SK-N-SH (cell line): ENCODE data around the gene ANO3. TPM values are rescaled to one million over a fixed set of nuclear protein-coding genes. Genes with fewer than 3 reads are reported as not detected.

Source experiments
- CTCF ChIA-PET: fragments of 300-600, 350-600 bp; formaldehyde crosslinking; extraction: SDS; loops from one replicate; lab custom pipeline; 2021; lab: Yijun Ruan, JAX
- POLR2A ChIA-PET: fragments of 350-600 bp; sonication (Branson Sonifier 250); formaldehyde crosslinking; extraction: SDS; loops from one replicate; lab custom pipeline; 2020; ENCODE audit warnings: antibody characterized with exemption, inconsistent platforms; lab: Yijun Ruan, JAX
- DNase-seq: peaks from one replicate; pipeline ENCODE4 v3.0.0; 2012
- H2AFZ ChIP-seq: fragments of 200-600 bp; sonication (generic); 2 replicates; pipeline ENCODE4 v1.8.1; 2016; ENCODE audit warnings: antibody characterized with exemption, mild to moderate bottlenecking, low read depth
- H3F3A ChIP-seq: fragments of 200-600 bp; sonication (generic); replicated peaks from 2 replicates; pipeline ENCODE3; 2016; ENCODE audit warnings: antibody characterized with exemption, mild to moderate bottlenecking; ENCODE audit not compliant: insufficient read depth
- H3K27ac ChIP-seq, 2 experiments: fragments of 200-500 bp in 1 of 2; fragments of 200-600 bp in 1 of 2; sonication (Bioruptor generic) in 1 of 2; sonication (generic), shearing (Covaris generic) in 1 of 2; 2 replicates each; pipeline versions ENCODE4 v1.5.1 to v1.6.1; 2014 to 2016; ENCODE audit warnings: low read depth in 2 of 2, inconsistent platforms in 1 of 2, low read length in 1 of 2, mild to moderate bottlenecking in 1 of 2, mixed read lengths in 1 of 2
- H3K27me3 ChIP-seq: fragments of 200-600 bp; sonication (generic), shearing (Covaris generic); 2 replicates; pipeline ENCODE4 v1.6.1; 2016; ENCODE audit warnings: mixed run types; ENCODE audit not compliant: insufficient read depth
- H3K36me3 ChIP-seq, 2 experiments: fragments of 200-500 bp in 1 of 2; fragments of 200-600 bp in 1 of 2; sonication (Bioruptor generic) in 1 of 2; sonication (generic) in 1 of 2; replicated peaks in 1 of 2; 2 replicates each; pipeline versions ENCODE3 to v1.5.1; 2014 to 2016; ENCODE audit warnings: low read length in 1 of 2, mild to moderate bottlenecking in 1 of 2; ENCODE audit not compliant: insufficient read depth in 2 of 2, control insufficient read depth in 1 of 2
- H3K4me1 ChIP-seq, 2 experiments: fragments of 200-500 bp in 1 of 2; fragments of 200-600 bp in 1 of 2; sonication (Bioruptor generic) in 1 of 2; sonication (generic), shearing (Covaris generic) in 1 of 2; 2 replicates each; pipeline versions ENCODE4 v1.5.1 to v1.6.1; 2014 to 2016; ENCODE audit warnings: low read depth in 1 of 2, low read length in 1 of 2, mixed run types in 1 of 2; ENCODE audit not compliant: insufficient read depth in 2 of 2, control insufficient read depth in 1 of 2
- H3K4me2 ChIP-seq: fragments of 200-600 bp; sonication (generic), shearing (Covaris generic); 2 replicates; pipeline ENCODE4 v1.6.1; 2017; ENCODE audit warnings: mixed run types
- H3K4me3 ChIP-seq, 2 experiments: fragments of 200-500 bp in 1 of 2; fragments of 200-600 bp in 1 of 2; sonication (Bioruptor generic) in 1 of 2; sonication (generic), shearing (Covaris generic) in 1 of 2; 2 replicates each; pipeline versions ENCODE4 v1.5.1 to v1.8.1; 2014 to 2016; ENCODE audit warnings: low read depth in 2 of 2, inconsistent platforms in 1 of 2, low read length in 1 of 2, mild to moderate bottlenecking in 1 of 2, mixed read lengths in 1 of 2, moderate library complexity in 1 of 2
- H3K79me2 ChIP-seq: fragments of 200-600 bp; sonication (generic); 2 replicates; pipeline ENCODE4 v1.8.1; 2017; ENCODE audit warnings: mild to moderate bottlenecking; ENCODE audit not compliant: insufficient read depth
- H3K9ac ChIP-seq: fragments of 200-600 bp; sonication (generic); 2 replicates; pipeline ENCODE4 v1.6.1; 2017; ENCODE audit warnings: mixed run types
- H3K9me2 ChIP-seq: fragments of 200-600 bp; sonication (generic); 2 replicates; pipeline ENCODE4 v1.6.1; 2017; ENCODE audit warnings: mixed run types
- H3K9me3 ChIP-seq: fragments of 200-600 bp; sonication (generic); 2 replicates; pipeline ENCODE4 v1.6.1; 2017; ENCODE audit warnings: mixed run types, mild to moderate bottlenecking, moderate library complexity
- H4K20me1 ChIP-seq: fragments of 200-600 bp; sonication (generic); 2 replicates; pipeline ENCODE4 v1.6.1; 2017; ENCODE audit warnings: mild to moderate bottlenecking, mixed run types; ENCODE audit not compliant: insufficient read depth
- CHD2 ChIP-seq: fragments of 150-350 bp; IDR thresholded peaks from 2 replicates; pipeline ENCODE4 v1.6.1; 2018; ENCODE audit warnings: low read length; ENCODE audit not compliant: partially characterized antibody
- EP300 ChIP-seq, 2 experiments: IDR thresholded peaks; 2 replicates each; pipeline versions ENCODE4 v1.4.0 to v1.6.1; 2012; ENCODE audit warnings: borderline replicate concordance in 1 of 2, low read depth in 1 of 2, low read length in 1 of 2
- JUND ChIP-seq: IDR thresholded peaks from 2 replicates; pipeline ENCODE4 v1.4.0; 2012
- NFIC ChIP-seq: IDR thresholded peaks from 2 replicates; pipeline ENCODE4 v1.4.0; 2012; ENCODE audit warnings: borderline replicate concordance
- POLR2AphosphoS5 ChIP-seq: IDR thresholded peaks from 2 replicates; pipeline ENCODE4 v1.6.1; 2012; ENCODE audit warnings: low read depth, low read length
- RAD21 ChIP-seq: IDR thresholded peaks from 2 replicates; pipeline ENCODE4 v1.6.1; 2012; ENCODE audit warnings: mild to moderate bottlenecking, low read length
- RCOR1 ChIP-seq: fragments of 150-350 bp; IDR thresholded peaks from 2 replicates; pipeline ENCODE4 v1.6.1; 2017; ENCODE audit warnings: antibody characterized with exemption, low read length
- REST ChIP-seq: IDR thresholded peaks from 2 replicates; pipeline ENCODE4 v1.6.1; 2012; ENCODE audit warnings: mild to moderate bottlenecking, low read depth, low read length, moderate library complexity
- TCF12 ChIP-seq: IDR thresholded peaks from 2 replicates; pipeline ENCODE4 v1.4.0; 2012
- TEAD4 ChIP-seq: IDR thresholded peaks from 2 replicates; pipeline ENCODE4 v1.4.0; 2012; ENCODE audit warnings: mild to moderate bottlenecking, borderline replicate concordance; ENCODE audit not compliant: insufficient read depth
- ZBTB33 ChIP-seq: IDR thresholded peaks from 2 replicates; pipeline ENCODE4 v1.4.0; 2012; ENCODE audit warnings: low read depth, borderline replicate concordance
- WGBS: methylation state at CpG from one replicate; pipeline ENCODE4 v1.1.6; 2017; ENCODE audit warnings: low lambda C conversion rate; 5-methylcytosine and 5-hydroxymethylcytosine counted together
- polyA plus RNA-seq, 3 experiments: library from polyadenylated mRNA; depleted of rRNA; stranded (reverse); fragments of >200 nt; gene quantifications; 2 replicates each; pipeline ENCODE4 v1.2.3, GENCODE V29; 2012
- TF ChIP-seq, protein P1 (sequence below): fragments of 200-600 bp; sonication (generic); IDR thresholded peaks from 2 replicates; pipeline ENCODE4 v1.6.1; 2017; ENCODE audit warnings: antibody characterized with exemption, mild to moderate bottlenecking, moderate library complexity

Gene ANO3
- polyA plus RNA-seq, 1 of the 3 experiments (the other 2 are of a cell fraction) = 0.13 TPM

DNA sequence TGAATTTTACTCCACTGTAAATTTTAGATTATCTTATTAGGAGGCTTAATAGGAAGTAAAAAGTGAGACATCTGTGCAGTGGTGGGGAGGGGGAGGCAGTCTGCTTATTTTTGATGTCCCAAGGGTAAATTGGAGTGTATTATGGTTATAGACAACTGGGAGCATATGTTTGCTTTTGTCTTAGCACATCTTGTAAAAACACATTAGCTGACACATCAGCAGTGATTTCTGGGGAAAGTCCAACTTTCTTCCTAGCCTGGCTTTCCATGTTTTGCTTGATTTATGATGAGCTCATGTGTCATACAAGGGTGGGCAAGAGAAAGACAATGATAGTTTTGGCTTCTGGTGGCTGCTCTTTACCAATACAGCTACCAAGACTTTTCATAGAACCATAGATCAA, 4.0 kb downstream of the ANO3 start:
- no peaks in the 10 kb centered on the region for H3K9me3 ChIP-seq
- peak overlapping the region; percentile 23; the same call in 1 of the 2 replicates for H3K4me2 ChIP-seq
- H3K4me3 ChIP-seq = no peak overlapping the region
- no peaks in the 10 kb centered on the region for H3K9me2 ChIP-seq
- POLR2A ChIA-PET = no interaction called here
- peaks cover 5% of the 10 kb centered on the region for H3F3A ChIP-seq
- peaks cover 7 to 8% of the 10 kb centered on the region in 2 experiments; a peak in 3 of 4 replicates for H3K4me1 ChIP-seq
- no peaks in the 10 kb centered on the region for H4K20me1 ChIP-seq
- no peaks in the 10 kb centered on the region for H3K36me3 ChIP-seq
- H3K27ac ChIP-seq = peak overlapping the region in 1 of 2 experiments; percentile 50; a peak in 2 of 4 replicates
- CTCF ChIA-PET = no interaction called here
- no peak overlapping the region for H3K9ac ChIP-seq
- no peaks in the 10 kb centered on the region for H3K27me3 ChIP-seq
- DNase-seq = peak; percentile 44
- TF ChIP-seq RCOR1 (0 out of 2 replicates have a peak, but pooled peaks have one; percentile 23), TCF12 (no peak), JUND (no peak), EP300 (IDR thresholded peaks at IDR 0.05; ENCODE audit: borderline replicate concordance in 1 of 2, low read depth in 1 of 2, low read length in 1 of 2) (peak in 1 of 2 experiments; percentile 60; a peak in 2 of 4 replicates)
- H3K79me2 ChIP-seq = no peaks in the 10 kb centered on the region
- H2AFZ ChIP-seq = no peak overlapping the region

- POLR2A ChIA-PET = no interaction called here
- no peaks in the 10 kb centered on the region for H3K9me3 ChIP-seq
- H3K9ac ChIP-seq = no peak overlapping the region
- no peaks in the 10 kb centered on the region for H3K9me2 ChIP-seq
- no peak overlapping the region for H3K27ac ChIP-seq
- H4K20me1 ChIP-seq = no peaks in the 10 kb centered on the region
- H3K4me2 ChIP-seq = no peak overlapping the region
- no peak overlapping the region for H2AFZ ChIP-seq
- CTCF ChIA-PET = no interaction called here
- 64% methylated on average over 2 of the region's 2 CpGs for WGBS
- H3K36me3 ChIP-seq = no peaks in the 10 kb centered on the region
- no peaks in the 10 kb centered on the region for H3K4me1 ChIP-seq
- no peak overlapping the region for H3K4me3 ChIP-seq
- no peaks in the 10 kb centered on the region for H3K79me2 ChIP-seq
- DNase-seq = no peak
- no peaks in the 10 kb centered on the region for H3F3A ChIP-seq
- TF ChIP-seq, protein P1, sequence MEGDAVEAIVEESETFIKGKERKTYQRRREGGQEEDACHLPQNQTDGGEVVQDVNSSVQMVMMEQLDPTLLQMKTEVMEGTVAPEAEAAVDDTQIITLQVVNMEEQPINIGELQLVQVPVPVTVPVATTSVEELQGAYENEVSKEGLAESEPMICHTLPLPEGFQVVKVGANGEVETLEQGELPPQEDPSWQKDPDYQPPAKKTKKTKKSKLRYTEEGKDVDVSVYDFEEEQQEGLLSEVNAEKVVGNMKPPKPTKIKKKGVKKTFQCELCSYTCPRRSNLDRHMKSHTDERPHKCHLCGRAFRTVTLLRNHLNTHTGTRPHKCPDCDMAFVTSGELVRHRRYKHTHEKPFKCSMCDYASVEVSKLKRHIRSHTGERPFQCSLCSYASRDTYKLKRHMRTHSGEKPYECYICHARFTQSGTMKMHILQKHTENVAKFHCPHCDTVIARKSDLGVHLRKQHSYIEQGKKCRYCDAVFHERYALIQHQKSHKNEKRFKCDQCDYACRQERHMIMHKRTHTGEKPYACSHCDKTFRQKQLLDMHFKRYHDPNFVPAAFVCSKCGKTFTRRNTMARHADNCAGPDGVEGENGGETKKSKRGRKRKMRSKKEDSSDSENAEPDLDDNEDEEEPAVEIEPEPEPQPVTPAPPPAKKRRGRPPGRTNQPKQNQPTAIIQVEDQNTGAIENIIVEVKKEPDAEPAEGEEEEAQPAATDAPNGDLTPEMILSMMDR = no peak
- TF ChIP-seq RAD21 (no peak), REST (no peak), ZBTB33 (no peak), RCOR1 (no peak), NFIC (no peak), POLR2AphosphoS5 (no peak), TCF12 (no peak), CHD2 (no peak), TEAD4 (no peak)
- no peaks in the 10 kb centered on the region for H3K27me3 ChIP-seq
These were observed 12.7 kb downstream of the ANO3 start for GRCh38 chr11:26344647-26345046.
